SK-N-SH treated with all-trans-retinoic acid at 6 μM for 48 hours (cell line): Measurements from ENCODE around the gene MGLL.

ENCODE experiments used
- ISL1 ChIP-seq: fragments of 250-450 bp; sonication (Bioruptor Pico); IDR thresholded peaks from 2 replicates; pipeline ENCODE4 v2.1.2; 2022; ENCODE audit warnings: mild to moderate bottlenecking, moderate library complexity
- OSR1 ChIP-seq: fragments of 250-450 bp; sonication (Bioruptor Pico); IDR thresholded peaks from 2 replicates; pipeline ENCODE4 v1.8.0; 2022; ENCODE audit warnings: moderate library complexity, mild to moderate bottlenecking, inconsistent platforms
- PPARA ChIP-seq: fragments of 250-450 bp; sonication (Bioruptor Pico); IDR thresholded peaks from 2 replicates; pipeline ENCODE4 v1.5.0; 2020; ENCODE audit warnings: mild to moderate bottlenecking, borderline replicate concordance
- TCF4 ChIP-seq: fragments of 250-450 bp; sonication (Bioruptor Pico); IDR thresholded peaks from 2 replicates; pipeline ENCODE4 v1.8.0; 2021; ENCODE audit warnings: mild to moderate bottlenecking, moderate library complexity, borderline replicate concordance
- TF ChIP-seq, protein P1 (sequence below): fragments of 250-450 bp; sonication (Bioruptor Pico); IDR thresholded peaks from 2 replicates; pipeline ENCODE4 v1.5.0; 2020; ENCODE audit warnings: mild to moderate bottlenecking, moderate library complexity
- TF ChIP-seq, protein P2 (sequence below): fragments of 250-450 bp; sonication (Bioruptor Pico); IDR thresholded peaks from 2 replicates; pipeline ENCODE4 v1.8.0; 2020; ENCODE audit warnings: mild to moderate bottlenecking, moderate library complexity, borderline replicate concordance

DNA sequence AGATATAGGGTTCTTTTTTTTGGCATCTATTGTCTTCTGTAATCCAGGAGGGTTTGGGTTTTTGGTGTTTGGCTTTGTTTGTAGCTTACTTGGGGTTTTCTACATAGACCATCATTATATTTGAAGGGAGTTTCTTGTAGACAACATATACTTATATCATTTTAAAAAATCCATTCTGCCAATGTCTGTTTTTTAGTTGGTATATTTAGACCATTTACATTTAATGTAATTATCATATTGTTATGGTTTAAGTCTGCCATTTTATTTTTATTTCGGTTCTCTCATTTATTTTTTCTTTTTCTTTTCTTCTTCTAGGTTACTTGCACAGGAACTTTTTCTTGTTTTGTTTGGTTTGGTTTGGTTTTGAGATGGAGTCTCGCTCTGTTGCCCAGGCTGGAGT lies 5.5 kb upstream of the MGLL start:
- TF ChIP-seq, protein P1, sequence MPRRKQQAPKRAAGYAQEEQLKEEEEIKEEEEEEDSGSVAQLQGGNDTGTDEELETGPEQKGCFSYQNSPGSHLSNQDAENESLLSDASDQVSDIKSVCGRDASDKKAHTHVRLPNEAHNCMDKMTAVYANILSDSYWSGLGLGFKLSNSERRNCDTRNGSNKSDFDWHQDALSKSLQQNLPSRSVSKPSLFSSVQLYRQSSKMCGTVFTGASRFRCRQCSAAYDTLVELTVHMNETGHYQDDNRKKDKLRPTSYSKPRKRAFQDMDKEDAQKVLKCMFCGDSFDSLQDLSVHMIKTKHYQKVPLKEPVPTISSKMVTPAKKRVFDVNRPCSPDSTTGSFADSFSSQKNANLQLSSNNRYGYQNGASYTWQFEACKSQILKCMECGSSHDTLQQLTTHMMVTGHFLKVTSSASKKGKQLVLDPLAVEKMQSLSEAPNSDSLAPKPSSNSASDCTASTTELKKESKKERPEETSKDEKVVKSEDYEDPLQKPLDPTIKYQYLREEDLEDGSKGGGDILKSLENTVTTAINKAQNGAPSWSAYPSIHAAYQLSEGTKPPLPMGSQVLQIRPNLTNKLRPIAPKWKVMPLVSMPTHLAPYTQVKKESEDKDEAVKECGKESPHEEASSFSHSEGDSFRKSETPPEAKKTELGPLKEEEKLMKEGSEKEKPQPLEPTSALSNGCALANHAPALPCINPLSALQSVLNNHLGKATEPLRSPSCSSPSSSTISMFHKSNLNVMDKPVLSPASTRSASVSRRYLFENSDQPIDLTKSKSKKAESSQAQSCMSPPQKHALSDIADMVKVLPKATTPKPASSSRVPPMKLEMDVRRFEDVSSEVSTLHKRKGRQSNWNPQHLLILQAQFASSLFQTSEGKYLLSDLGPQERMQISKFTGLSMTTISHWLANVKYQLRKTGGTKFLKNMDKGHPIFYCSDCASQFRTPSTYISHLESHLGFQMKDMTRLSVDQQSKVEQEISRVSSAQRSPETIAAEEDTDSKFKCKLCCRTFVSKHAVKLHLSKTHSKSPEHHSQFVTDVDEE (CRISPR knock-in tag): no peak
- TF ChIP-seq OSR1 (CRISPR knock-in tag) (no peak), ISL1 (CRISPR knock-in tag) (no peak), PPARA (CRISPR knock-in tag) (no peak), TCF4 (no peak)
- TF ChIP-seq, protein P2, sequence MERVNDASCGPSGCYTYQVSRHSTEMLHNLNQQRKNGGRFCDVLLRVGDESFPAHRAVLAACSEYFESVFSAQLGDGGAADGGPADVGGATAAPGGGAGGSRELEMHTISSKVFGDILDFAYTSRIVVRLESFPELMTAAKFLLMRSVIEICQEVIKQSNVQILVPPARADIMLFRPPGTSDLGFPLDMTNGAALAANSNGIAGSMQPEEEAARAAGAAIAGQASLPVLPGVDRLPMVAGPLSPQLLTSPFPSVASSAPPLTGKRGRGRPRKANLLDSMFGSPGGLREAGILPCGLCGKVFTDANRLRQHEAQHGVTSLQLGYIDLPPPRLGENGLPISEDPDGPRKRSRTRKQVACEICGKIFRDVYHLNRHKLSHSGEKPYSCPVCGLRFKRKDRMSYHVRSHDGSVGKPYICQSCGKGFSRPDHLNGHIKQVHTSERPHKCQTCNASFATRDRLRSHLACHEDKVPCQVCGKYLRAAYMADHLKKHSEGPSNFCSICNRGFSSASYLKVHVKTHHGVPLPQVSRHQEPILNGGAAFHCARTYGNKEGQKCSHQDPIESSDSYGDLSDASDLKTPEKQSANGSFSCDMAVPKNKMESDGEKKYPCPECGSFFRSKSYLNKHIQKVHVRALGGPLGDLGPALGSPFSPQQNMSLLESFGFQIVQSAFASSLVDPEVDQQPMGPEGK (CRISPR knock-in tag): no peak
